Measurements from ENCODE around the gene EPHA2. TPM values are rescaled to one million over a fixed set of nuclear protein-coding genes. Genes with fewer than 3 reads are reported as not detected.

The EPHA2 gene
- total and polyA plus RNA-seq, 12 donors: 0.83 to 49.5 (median 14.8) TPM

GRCh38 chr1:16126743-16127515 lies 28.9 kb downstream of the EPHA2 start:
- DNase-seq: no peak
- no peaks in the 10 kb centered on the region for H3K27me3 ChIP-seq
- peaks cover 0 to 4% of the 10 kb centered on the region in 2 donors for H3K4me1 ChIP-seq (replicated peaks in 1 of 2)
- 85 to 91% (median 88%) methylated on average over 8 to 12 of the region's 12 CpGs for WGBS, 4 donors
- no peak for TF ChIP-seq POLR2A (IDR thresholded peaks at IDR 0.05)
- TF ChIP-seq CTCF (IDR thresholded peaks at IDR 0.05): no peak
- no peak overlapping the region for H3K4me3 ChIP-seq
- peaks cover 0 to 78% of the 10 kb centered on the region in 2 donors for H3K36me3 ChIP-seq (replicated peaks in 1 of 2)
- intact Hi-C loops (cut with DNase I): no loop called here
- peak overlapping the region in 2 of 5 donors; percentile 26 to 51 for H3K27ac ChIP-seq
- no peaks in the 10 kb centered on the region for H3K9me3 ChIP-seq (replicated peaks in 1 of 3)

- Histone ChIP-seq H3K4me3 (no peak overlapping the region), H3K36me3 (replicated peaks in 1 of 2) (peaks cover 0 to 71% of the 10 kb centered on the region in 2 donors), H3K9me3 (replicated peaks in 1 of 3) (no peaks in the 10 kb centered on the region), H3K4me1 (replicated peaks in 1 of 2) (peaks cover 0 to 4% of the 10 kb centered on the region in 2 donors), H3K27me3 (no peaks in the 10 kb centered on the region), H3K27ac (no peak overlapping the region)
- WGBS, 4 donors: 88 to 94% (median 89%) methylated on average over 7 to 9 of the region's 9 CpGs
- DNase-seq: no peak
- TF ChIP-seq CTCF (IDR thresholded peaks at IDR 0.05) (no peak), POLR2A (IDR thresholded peaks at IDR 0.05) (no peak)
- intact Hi-C loops (cut with DNase I): no loop called here
These were observed 29.7 kb downstream of the EPHA2 start for GRCh38 chr1:16126160-16126559.

GRCh38 chr1:16125483-16125882 lies 30.4 kb downstream of the EPHA2 start:
- H3K27me3 ChIP-seq: no peaks in the 10 kb centered on the region
- intact Hi-C loops (cut with DNase I): no loop called here
- no peak for TF ChIP-seq POLR2A (IDR thresholded peaks at IDR 0.05)
- TF ChIP-seq CTCF (IDR thresholded peaks at IDR 0.05): no peak
- peaks cover 0 to 65% of the 10 kb centered on the region in 2 donors for H3K36me3 ChIP-seq (replicated peaks in 1 of 2)
- DNase-seq: no peak
- H3K4me1 ChIP-seq (replicated peaks in 1 of 2): peaks cover 0 to 4% of the 10 kb centered on the region in 2 donors
- H3K9me3 ChIP-seq (replicated peaks in 1 of 3): no peaks in the 10 kb centered on the region
- no peak overlapping the region for H3K27ac ChIP-seq
- no peak overlapping the region for H3K4me3 ChIP-seq
- WGBS, 4 donors: 90 to 94% (median 92%) methylated on average over 3 of the region's 3 CpGs

- Histone ChIP-seq H3K27me3 (no peaks in the 10 kb centered on the region), H3K36me3 (replicated peaks in 1 of 2) (peaks cover 0 to 61% of the 10 kb centered on the region in 2 donors), H3K27ac (no peak overlapping the region), H3K4me3 (no peak overlapping the region), H3K9me3 (replicated peaks in 1 of 3) (no peaks in the 10 kb centered on the region), H3K4me1 (replicated peaks in 1 of 2) (peaks cover 0 to 4% of the 10 kb centered on the region in 2 donors)
- intact Hi-C loops (cut with DNase I): no loop called here
- WGBS, 4 donors: 60 to 88% (median 87%) methylated on average over 1 to 11 of the region's 11 CpGs
- TF ChIP-seq POLR2A (IDR thresholded peaks at IDR 0.05) (no peak), CTCF (IDR thresholded peaks at IDR 0.05) (no peak)
- no peak for DNase-seq
These were observed 30.8 kb downstream of the EPHA2 start for GRCh38 chr1:16125088-16125470.

Measured in adrenal gland (tissue), 12 donors.